Endothelial cell of umbilical vein (primary cell): ENCODE measurements around the gene APRT. TPM values are rescaled to one million over a fixed set of nuclear protein-coding genes. Genes with fewer than 3 reads are reported as not detected.

ENCODE experiments used
- BruUV-seq: library from RNA; stranded (reverse); fragments of 400-500 nt; replicated peaks from 2 replicates; lab custom pipeline; 2021; lab: Mats Ljungman, UMichigan
- CTCF ChIA-PET: fragments of 300-600, 350-600 bp; sonication (Branson Sonifier 250); formaldehyde crosslinking; loops from one replicate; lab custom pipeline; 2021; ENCODE audit warnings: antibody characterized with exemption, inconsistent platforms; lab: Charles Lee
- POLR2A ChIA-PET: fragments of 300-600, 350-600 bp; sonication (Branson Sonifier 250); formaldehyde crosslinking; loops from one replicate; lab custom pipeline; 2021; ENCODE audit warnings: antibody characterized with exemption, inconsistent platforms; lab: Charles Lee
- DNase-seq: peaks from one replicate; pipeline ENCODE4 v3.0.0-alpha.2; 2011; ENCODE audit warnings: low read depth, low spot score
- FAIRE-seq: peaks from 2 replicates; lab custom pipeline; 2011; peaks lifted over from hg19 to GRCh38; lab: Jason Lieb, UNC
- H2AFZ ChIP-seq: 2 replicates; pipeline ENCODE4 v1.6.0; 2012; ENCODE audit warnings: low read depth, low read length, control low read depth, inconsistent platforms
- H3K27ac ChIP-seq: 2 replicates; pipeline ENCODE4 v1.5.1; 2011; ENCODE audit warnings: low read depth, mild to moderate bottlenecking, control low read depth, low read length, moderate library complexity; ENCODE audit not compliant: insufficient read depth
- H3K27me3 ChIP-seq, 2 experiments: 2 replicates each; pipeline versions ENCODE4 v1.6.0 to v1.6.1; 2011; ENCODE audit warnings: low read length in 2 of 2, mixed read lengths in 1 of 2; ENCODE audit not compliant: control insufficient read depth in 2 of 2, insufficient read depth in 2 of 2
- H3K36me3 ChIP-seq, 2 experiments: 2 replicates in 1 of 2; 3 replicates in 1 of 2; pipeline ENCODE4 v1.5.1; 2011; ENCODE audit warnings: low read length in 2 of 2, mild to moderate bottlenecking in 1 of 2, moderate library complexity in 1 of 2; ENCODE audit not compliant: control insufficient read depth in 2 of 2, insufficient read depth in 2 of 2; ENCODE audit errors: extremely low read depth in 1 of 2
- H3K4me1 ChIP-seq: 3 replicates; pipeline ENCODE4 v1.5.1; 2011; ENCODE audit warnings: mild to moderate bottlenecking, low read length; ENCODE audit not compliant: control insufficient read depth, insufficient read depth; ENCODE audit errors: extremely low read depth
- H3K4me2 ChIP-seq: 2 replicates; pipeline ENCODE4 v1.6.1; 2011; ENCODE audit warnings: low read length, control low read depth, mixed read lengths; ENCODE audit not compliant: insufficient read depth
- H3K4me3 ChIP-seq, 3 experiments: fragments of 200-600 bp in 1 of 3; sonication (generic), shearing (Covaris generic) in 1 of 3; replicated peaks in 1 of 3; 2 replicates each; pipeline ENCODE4 v1.5.1; 2011 to 2016; ENCODE audit warnings: control low read depth in 3 of 3, low read length in 3 of 3, mild to moderate bottlenecking in 2 of 3, inconsistent platforms in 1 of 3, low read depth in 1 of 3, moderate library complexity in 1 of 3; ENCODE audit not compliant: insufficient read depth in 1 of 3
- H3K79me2 ChIP-seq: 2 replicates; pipeline ENCODE4 v1.6.0; 2012; ENCODE audit warnings: low read length, inconsistent platforms; ENCODE audit not compliant: control insufficient read depth, insufficient read depth
- H3K9ac ChIP-seq: replicated peaks from 2 replicates; pipeline ENCODE3; 2011; ENCODE audit warnings: low read length, control low read depth; ENCODE audit not compliant: insufficient read depth; ENCODE audit errors: extremely low read depth
- H3K9me1 ChIP-seq: replicated peaks from 3 replicates; pipeline ENCODE4 v1.6.0; 2011; ENCODE audit warnings: mild to moderate bottlenecking, low read length; ENCODE audit not compliant: control insufficient read depth, insufficient read depth; ENCODE audit errors: extremely low read depth
- H3K9me3 ChIP-seq: replicated peaks from 2 replicates; pipeline ENCODE4 v1.5.1; 2012; ENCODE audit warnings: low read length, inconsistent platforms; ENCODE audit not compliant: control insufficient read depth, insufficient read depth
- H4K20me1 ChIP-seq: replicated peaks from 2 replicates; pipeline ENCODE3; 2011; ENCODE audit warnings: mild to moderate bottlenecking, low read length; ENCODE audit not compliant: control insufficient read depth, insufficient read depth; ENCODE audit errors: extremely low read depth
- CTCF ChIP-seq, 2 donors: IDR thresholded peaks; 1 replicate in 1 of 2; 2 replicates in 1 of 2; pipeline ENCODE4 v1.5.1; 2011; ENCODE audit warnings: low read length in 2 of 2, mild to moderate bottlenecking in 2 of 2, moderate library complexity in 2 of 2, control low read depth in 1 of 2, inconsistent platforms in 1 of 2, low read depth in 1 of 2; ENCODE audit not compliant: insufficient read depth in 1 of 2; ENCODE audit errors: extremely low read depth in 1 of 2
- EZH2 ChIP-seq: IDR thresholded peaks from 2 replicates; pipeline ENCODE4 v1.6.1; 2012; ENCODE audit warnings: borderline replicate concordance, low read depth, mild to moderate bottlenecking, moderate library complexity, low read length, inconsistent platforms; ENCODE audit not compliant: severe bottlenecking
- FOS ChIP-seq: IDR thresholded peaks from 2 replicates; pipeline ENCODE4 v1.6.1; 2011; ENCODE audit warnings: mild to moderate bottlenecking, low read length, moderate library complexity, borderline replicate concordance; ENCODE audit not compliant: insufficient read depth
- GATA2 ChIP-seq: IDR thresholded peaks from 2 replicates; pipeline ENCODE4 v1.7.0; 2011; ENCODE audit warnings: low read depth, mild to moderate bottlenecking, moderate library complexity, mixed read lengths, low read length; ENCODE audit not compliant: insufficient read length, insufficient read depth
- JUN ChIP-seq: IDR thresholded peaks from 2 replicates; pipeline ENCODE4 v1.6.1; 2011; ENCODE audit warnings: borderline replicate concordance, low read depth; ENCODE audit not compliant: insufficient read length, insufficient read depth
- MAX ChIP-seq: IDR thresholded peaks from 2 replicates; pipeline ENCODE4 v1.6.1; 2011; ENCODE audit not compliant: insufficient read depth, insufficient read length
- MYC ChIP-seq: IDR thresholded peaks from one replicate; pipeline ENCODE4 v1.6.1; 2011; ENCODE audit warnings: mild to moderate bottlenecking, low read depth, low read length
- POLR2A ChIP-seq: IDR thresholded peaks from 2 replicates; pipeline ENCODE4 v1.6.1; 2012; ENCODE audit warnings: low read depth, mild to moderate bottlenecking, control low read depth, low read length
- POLR2AphosphoS5 ChIP-seq: IDR thresholded peaks from 2 replicates; pipeline ENCODE4 v1.6.1; 2012; ENCODE audit warnings: low read depth, mild to moderate bottlenecking, control low read depth, low read length, moderate library complexity; ENCODE audit not compliant: insufficient read depth
- dilution Hi-C: fragments of 300-500 bp; cut with MboI; formaldehyde crosslinking; loops from one replicate; pipeline ENCODE4 v1.15.0; 2019; ENCODE audit warnings: low sequenced_read_pairs; ENCODE audit not compliant: extremely low pct_ligation_motif_present
- intact Hi-C: fragments of 100-400 bp; cut with micrococcal nuclease; formaldehyde crosslinking; loops from one replicate; pipeline ENCODE4 v1.10.0; 2022
- polyA plus RNA-seq, 4 experiments: library from polyadenylated mRNA; depleted of rRNA in 3 of 4; stranded (reverse) in 3 of 4; unstranded in 1 of 4; fragments of >200 nt; gene quantifications; 2 replicates each; pipeline versions ENCODE4 v1.2.1 to v1.2.3, GENCODE V29; 2011 to 2012; ENCODE audit warnings: missing spikeins in 1 of 4
- total RNA-seq: library from RNA; stranded (reverse); gene quantifications from 2 replicates; pipeline ENCODE4 v1.2.3, GENCODE V29; 2021

Gene APRT
- total and polyA plus RNA-seq, 2 donors (not counting 3 experiments of a cell fraction or from before 2014, with no cell fraction given) = 143 to 152 TPM

DNA sequence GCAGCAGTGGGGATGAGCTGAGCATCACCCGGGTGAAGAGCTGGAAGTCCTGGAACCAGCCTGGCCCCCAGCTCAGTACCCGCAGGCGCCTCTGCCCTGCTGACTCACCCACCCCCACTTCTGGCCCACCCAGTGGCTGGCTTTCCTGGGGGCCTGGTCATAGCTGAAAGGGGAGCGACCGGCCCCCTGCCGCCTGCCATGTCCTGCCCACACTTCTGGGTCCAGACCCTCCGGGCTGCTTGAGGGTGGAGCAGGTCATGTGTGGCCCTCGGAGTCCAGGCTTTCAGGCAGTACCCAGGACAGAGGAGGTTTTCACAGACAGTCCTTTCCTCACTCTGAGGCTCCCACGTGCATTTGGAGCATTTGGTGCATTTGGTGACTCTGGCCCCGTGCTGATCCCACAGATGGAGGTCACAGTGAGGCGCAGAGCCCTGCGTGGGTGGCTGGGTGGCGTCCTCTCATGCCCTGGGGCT is 19.6 kb downstream of the APRT start:
- no peaks in the 10 kb centered on the region for H3K79me2 ChIP-seq
- dilution Hi-C loops = no loop called here
- no peaks in the 10 kb centered on the region for H3K4me1 ChIP-seq
- no peak overlapping the region for H3K4me2 ChIP-seq
- H3K36me3 ChIP-seq = no peaks in the 10 kb centered on the region
- H3K4me3 ChIP-seq = no peak overlapping the region
- H3K27ac ChIP-seq = no peak overlapping the region
- ChIA-PET POLR2A (no interaction called here), CTCF (interaction anchor here (0.7 to 3.4 kb wide), 4 partner anchors 8 to 55 kb away, joined by 3 to 23 read pairs (median 4); no protein-coding TSS in a partner anchor)
- H3K27me3 ChIP-seq = peaks cover 0 to 4% of the 10 kb centered on the region in 2 experiments
- BruUV-seq = no TSS peak
- TF ChIP-seq MYC (no peak), FOS (no peak), POLR2AphosphoS5 (no peak), POLR2A (no peak), EZH2 (no peak), GATA2 (no peak), CTCF (IDR thresholded peaks at IDR 0.05; ENCODE audit: extremely low read depth in 1 of 2, insufficient read depth in 1 of 2, low read depth in 1 of 2, low read length in 2 of 2) (no peak), MAX (no peak), JUN (no peak)
- no peak overlapping the region for H2AFZ ChIP-seq
- no peak overlapping the region for H3K9ac ChIP-seq
- DNase-seq (no peak), FAIRE-seq (no peak)
- no peaks in the 10 kb centered on the region for H4K20me1 ChIP-seq
- intact Hi-C loops = no loop called here
- no peaks in the 10 kb centered on the region for H3K9me3 ChIP-seq
- no peaks in the 10 kb centered on the region for H3K9me1 ChIP-seq
